Astrocyte (in vitro differentiated cells and primary cell): ENCODE results near the gene EXOC4. TPM values are rescaled to one million over a fixed set of nuclear protein-coding genes. Genes with fewer than 3 reads are reported as not detected.
"Not testable (repeated sequence)": the region's sequence is repeated elsewhere in the genome, so short reads cannot be mapped to it uniquely, and the experiment has no call there.

Source experiments
- DNase-seq: peaks from one replicate; pipeline ENCODE4 v3.0.0-alpha.2; 2010; ENCODE audit warnings: low read depth
- FAIRE-seq: peaks from 2 replicates; lab custom pipeline; 2011; peaks lifted over from hg19 to GRCh38; lab: Jason Lieb, UNC
- H2AFZ ChIP-seq: 2 replicates; pipeline ENCODE4 v1.6.0; 2012; ENCODE audit warnings: low read depth, low read length, inconsistent platforms
- H3K27ac ChIP-seq: 2 replicates; pipeline ENCODE4 v1.5.1; 2011; ENCODE audit warnings: low read depth, low read length, inconsistent platforms
- H3K27me3 ChIP-seq: 2 replicates; pipeline ENCODE4 v1.6.0; 2011; ENCODE audit warnings: low read length, inconsistent platforms; ENCODE audit not compliant: insufficient read depth
- H3K36me3 ChIP-seq: 2 replicates; pipeline ENCODE4 v1.5.1; 2011; ENCODE audit warnings: low read length, inconsistent platforms; ENCODE audit not compliant: insufficient read depth
- H3K4me1 ChIP-seq: 2 replicates; pipeline ENCODE4 v1.5.1; 2011; ENCODE audit warnings: low read length, inconsistent platforms; ENCODE audit not compliant: insufficient read depth
- H3K4me2 ChIP-seq: 2 replicates; pipeline ENCODE4 v1.6.0; 2012; ENCODE audit warnings: low read length, inconsistent platforms
- H3K4me3 ChIP-seq: 2 replicates; pipeline ENCODE4 v1.5.1; 2011; ENCODE audit warnings: low read depth, mild to moderate bottlenecking, low read length, inconsistent platforms; ENCODE audit not compliant: insufficient read depth
- H3K79me2 ChIP-seq: 2 replicates; pipeline ENCODE4 v1.6.0; 2012; ENCODE audit warnings: mild to moderate bottlenecking, low read length, inconsistent platforms; ENCODE audit not compliant: insufficient read depth
- H3K9ac ChIP-seq: 2 replicates; pipeline ENCODE4 v1.6.0; 2012; ENCODE audit warnings: mild to moderate bottlenecking, low read length, inconsistent platforms
- H3K9me3 ChIP-seq: 2 replicates; pipeline ENCODE4 v1.5.1; 2012; ENCODE audit warnings: low read depth, mild to moderate bottlenecking, low read length, inconsistent platforms; ENCODE audit not compliant: insufficient read depth
- H4K20me1 ChIP-seq: 2 replicates; pipeline ENCODE4 v1.6.0; 2012; ENCODE audit warnings: low read length, inconsistent platforms; ENCODE audit not compliant: insufficient read depth
- H3K27ac Mint-ChIP-seq: one replicate; pipeline ENCODE4 v1.8.0; 2021; ENCODE audit warnings: mild to moderate bottlenecking, mixed read lengths; ENCODE audit not compliant: unreplicated experiment
- H3K27me3 Mint-ChIP-seq: one replicate; pipeline ENCODE4 v1.8.0; 2021; ENCODE audit warnings: low read depth, mixed read lengths; ENCODE audit not compliant: unreplicated experiment
- H3K36me3 Mint-ChIP-seq: one replicate; pipeline ENCODE4 v1.8.0; 2021; ENCODE audit warnings: low read depth, mixed read lengths; ENCODE audit not compliant: unreplicated experiment
- H3K4me1 Mint-ChIP-seq: one replicate; pipeline ENCODE4 v1.8.0; 2021; ENCODE audit warnings: low read depth, mixed read lengths; ENCODE audit not compliant: unreplicated experiment
- H3K4me3 Mint-ChIP-seq: one replicate; pipeline ENCODE4 v1.8.0; 2021; ENCODE audit warnings: mild to moderate bottlenecking, moderate library complexity, mixed read lengths; ENCODE audit not compliant: unreplicated experiment
- H3K9me3 Mint-ChIP-seq: one replicate; pipeline ENCODE4 v1.8.0; 2021; ENCODE audit warnings: mild to moderate bottlenecking, mixed read lengths; ENCODE audit not compliant: unreplicated experiment
- CTCF ChIP-seq: IDR thresholded peaks from 2 replicates; pipeline ENCODE4 v1.5.1; 2011; ENCODE audit warnings: low read depth, mild to moderate bottlenecking, inconsistent platforms, low read length, moderate library complexity; ENCODE audit not compliant: insufficient read depth
- EZH2 ChIP-seq: IDR thresholded peaks from 2 replicates; pipeline ENCODE4 v1.6.1; 2012; ENCODE audit warnings: mild to moderate bottlenecking, low read length, inconsistent platforms; ENCODE audit not compliant: insufficient read depth
- total RNA-seq: library from RNA; stranded (reverse); gene quantifications from 2 replicates; pipeline ENCODE4 v1.2.1, GENCODE V29; 2021

Gene EXOC4
- total RNA-seq, 1 donor from 2014 or later: 57.5 TPM

GRCh38 chr7:133777701-133778100 is 524.8 kb downstream of the EXOC4 start:
- FAIRE-seq (no peak), DNase-seq (no peak)
- Histone ChIP-seq H3K27ac (no peak overlapping the region), H3K4me3 (no peak overlapping the region), H3K4me1 (no peaks in the 10 kb centered on the region), H3K9ac (no peak overlapping the region), H3K4me2 (no peak overlapping the region), H3K79me2 (no peaks in the 10 kb centered on the region), H2AFZ (no peak overlapping the region), H3K27me3 (no peaks in the 10 kb centered on the region), H4K20me1 (no peaks in the 10 kb centered on the region), H3K36me3 (no peaks in the 10 kb centered on the region), H3K9me3 (no peaks in the 10 kb centered on the region)
- Mint-ChIP-seq H3K9me3 (no peaks in the 10 kb centered on the region), H3K27me3 (no peaks in the 10 kb centered on the region), H3K36me3 (peaks cover 3% of the 10 kb centered on the region), H3K4me1 (no peaks in the 10 kb centered on the region), H3K27ac (no peak overlapping the region), H3K4me3 (no peak overlapping the region)
- TF ChIP-seq CTCF: no peak
- TF ChIP-seq EZH2: no peak

- no peak for DNase-seq
- no peak overlapping the region for H3K4me3 ChIP-seq
- H3K9me3 Mint-ChIP-seq: no peaks in the 10 kb centered on the region
- H3K79me2 ChIP-seq: no peaks in the 10 kb centered on the region
- no peaks in the 10 kb centered on the region for H3K4me1 ChIP-seq
- no peaks in the 10 kb centered on the region for H3K4me1 Mint-ChIP-seq
- no peak overlapping the region for H2AFZ ChIP-seq
- H3K9ac ChIP-seq: no peak overlapping the region
- H3K27ac Mint-ChIP-seq: no peak overlapping the region
- H3K4me2 ChIP-seq: no peak overlapping the region
- no peaks in the 10 kb centered on the region for H3K9me3 ChIP-seq
- peaks cover 3% of the 10 kb centered on the region for H3K36me3 Mint-ChIP-seq
- no peak for TF ChIP-seq EZH2
- no peak for TF ChIP-seq CTCF
- H3K36me3 ChIP-seq: no peaks in the 10 kb centered on the region
- H3K27me3 Mint-ChIP-seq: no peaks in the 10 kb centered on the region
- H3K27ac ChIP-seq: no peak overlapping the region
- FAIRE-seq: no peak
- H3K4me3 Mint-ChIP-seq: no peak overlapping the region
- H3K27me3 ChIP-seq: no peaks in the 10 kb centered on the region
- no peaks in the 10 kb centered on the region for H4K20me1 ChIP-seq
Observed at GRCh38 chr7:133778472-133778871, 525.6 kb downstream of the EXOC4 start.

- H3K4me3 ChIP-seq, H3K36me3 Mint-ChIP-seq, H3K27ac Mint-ChIP-seq, H3K4me1 Mint-ChIP-seq, H3K4me2 ChIP-seq, H3K79me2 ChIP-seq, H3K9me3 Mint-ChIP-seq, FAIRE-seq, H3K36me3 ChIP-seq, H3K27ac ChIP-seq, DNase-seq, H4K20me1 ChIP-seq, H3K9me3 ChIP-seq, H3K4me1 ChIP-seq, H3K27me3 ChIP-seq, H2AFZ ChIP-seq, H3K27me3 Mint-ChIP-seq, H3K9ac ChIP-seq, H3K4me3 Mint-ChIP-seq: not testable (repeated sequence)
Observed at GRCh38 chr7:133779538-133779937, 526.7 kb downstream of the EXOC4 start.
